GM18511 (cell line): ENCODE data around the gene FRMD1.

Experiments used
- ATAC-seq: cut with Tn5 transposase; IDR thresholded peaks from one replicate; pipeline ENCODE4 v1.9.1; 2021; ENCODE audit warnings: mild to moderate bottlenecking, moderate library complexity; ENCODE audit not compliant: unreplicated experiment

Gene FRMD1

GRCh38 chr6:168015009-168015408, 64.0 kb downstream of the FRMD1 start:
- no peak for ATAC-seq

- ATAC-seq = no peak
These were observed 64.6 kb downstream of the FRMD1 start for GRCh38 chr6:168014428-168014827.

- ATAC-seq = no peak
These were observed 65.6 kb downstream of the FRMD1 start for GRCh38 chr6:168013250-168013915.

GRCh38 chr6:168012431-168013249, 66.4 kb downstream of the FRMD1 start:
- ATAC-seq = no peak

GRCh38 chr6:168011291-168011690, 67.7 kb downstream of the FRMD1 start:
- ATAC-seq = no peak

GRCh38 chr6:168009331-168009730, 69.7 kb downstream of the FRMD1 start:
- no peak for ATAC-seq

GRCh38 chr6:168007592-168008338, 71.2 kb downstream of the FRMD1 start:
- no peak for ATAC-seq

- no peak for ATAC-seq
These were observed 73.2 kb downstream of the FRMD1 start for GRCh38 chr6:168005796-168006195.

- ATAC-seq = no peak
These were observed 74.1 kb downstream of the FRMD1 start for GRCh38 chr6:168004945-168005344.

GRCh38 chr6:168004023-168004422, 75.0 kb downstream of the FRMD1 start:
- ATAC-seq = no peak
